Measurements from ENCODE around the gene SEL1L3. TPM values are rescaled to one million over a fixed set of nuclear protein-coding genes. Genes with fewer than 3 reads are reported as not detected.

The SEL1L3 gene
- total and polyA plus RNA-seq, 2 donors (not counting 3 experiments of a cell fraction or from before 2014, with no cell fraction given) = 53.4 to 122 TPM

- Histone ChIP-seq H2AFZ (ENCODE audit: low read depth, low read length) (no peak overlapping the region), H3K27me3 (ENCODE audit: control insufficient read depth in 2 of 2, insufficient read depth in 2 of 2, low read length in 2 of 2) (no peaks in the 10 kb centered on the region), H3K4me3 (replicated peaks in 1 of 3; ENCODE audit: insufficient read depth in 1 of 3, low read depth in 1 of 3, low read length in 3 of 3) (no peak overlapping the region), H3K9me3 (replicated peaks; ENCODE audit: control insufficient read depth, insufficient read depth, low read length) (no peaks in the 10 kb centered on the region), H3K79me2 (ENCODE audit: control insufficient read depth, insufficient read depth, low read length) (no peaks in the 10 kb centered on the region), H3K4me2 (ENCODE audit: insufficient read depth, low read length) (no peak overlapping the region), H4K20me1 (replicated peaks; ENCODE audit: control insufficient read depth, extremely low read depth, insufficient read depth, low read length) (no peaks in the 10 kb centered on the region), H3K36me3 (ENCODE audit: control insufficient read depth in 2 of 2, extremely low read depth in 1 of 2, insufficient read depth in 2 of 2, low read length in 2 of 2) (peaks cover 0 to 10% of the 10 kb centered on the region in 2 experiments), H3K9ac (replicated peaks; ENCODE audit: extremely low read depth, insufficient read depth, low read length) (no peak overlapping the region), H3K9me1 (replicated peaks; ENCODE audit: control insufficient read depth, extremely low read depth, insufficient read depth, low read length) (no peaks in the 10 kb centered on the region), H3K27ac (ENCODE audit: insufficient read depth, low read depth, low read length) (no peak overlapping the region), H3K4me1 (ENCODE audit: control insufficient read depth, extremely low read depth, insufficient read depth, low read length) (no peaks in the 10 kb centered on the region)
- no peak for FAIRE-seq
- dilution Hi-C loops (cut with MboI; ENCODE audit: extremely low pct_ligation_motif_present, low sequenced_read_pairs) (no loop called here), intact Hi-C loops (cut with micrococcal nuclease) (no loop called here)
- TF ChIP-seq, protein P1, sequence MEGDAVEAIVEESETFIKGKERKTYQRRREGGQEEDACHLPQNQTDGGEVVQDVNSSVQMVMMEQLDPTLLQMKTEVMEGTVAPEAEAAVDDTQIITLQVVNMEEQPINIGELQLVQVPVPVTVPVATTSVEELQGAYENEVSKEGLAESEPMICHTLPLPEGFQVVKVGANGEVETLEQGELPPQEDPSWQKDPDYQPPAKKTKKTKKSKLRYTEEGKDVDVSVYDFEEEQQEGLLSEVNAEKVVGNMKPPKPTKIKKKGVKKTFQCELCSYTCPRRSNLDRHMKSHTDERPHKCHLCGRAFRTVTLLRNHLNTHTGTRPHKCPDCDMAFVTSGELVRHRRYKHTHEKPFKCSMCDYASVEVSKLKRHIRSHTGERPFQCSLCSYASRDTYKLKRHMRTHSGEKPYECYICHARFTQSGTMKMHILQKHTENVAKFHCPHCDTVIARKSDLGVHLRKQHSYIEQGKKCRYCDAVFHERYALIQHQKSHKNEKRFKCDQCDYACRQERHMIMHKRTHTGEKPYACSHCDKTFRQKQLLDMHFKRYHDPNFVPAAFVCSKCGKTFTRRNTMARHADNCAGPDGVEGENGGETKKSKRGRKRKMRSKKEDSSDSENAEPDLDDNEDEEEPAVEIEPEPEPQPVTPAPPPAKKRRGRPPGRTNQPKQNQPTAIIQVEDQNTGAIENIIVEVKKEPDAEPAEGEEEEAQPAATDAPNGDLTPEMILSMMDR (IDR thresholded peaks at IDR 0.05; ENCODE audit: extremely low read depth in 1 of 2, insufficient read depth in 1 of 2, low read depth in 1 of 2, low read length in 2 of 2) = no peak
- TF ChIP-seq POLR2AphosphoS5 (IDR thresholded peaks at IDR 0.05; ENCODE audit: insufficient read depth, low read depth, low read length) = no peak
- no peak for TF ChIP-seq POLR2A (IDR thresholded peaks at IDR 0.05; ENCODE audit: low read depth, low read length)
- TF ChIP-seq, protein P2, sequence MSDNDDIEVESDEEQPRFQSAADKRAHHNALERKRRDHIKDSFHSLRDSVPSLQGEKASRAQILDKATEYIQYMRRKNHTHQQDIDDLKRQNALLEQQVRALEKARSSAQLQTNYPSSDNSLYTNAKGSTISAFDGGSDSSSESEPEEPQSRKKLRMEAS (IDR thresholded peaks at IDR 0.05; ENCODE audit: insufficient read depth, insufficient read length) = no peak
- no peak for TF ChIP-seq FOS (IDR thresholded peaks at IDR 0.05; ENCODE audit: borderline replicate concordance, insufficient read depth, low read length)
- no peak for TF ChIP-seq JUN (IDR thresholded peaks at IDR 0.05; ENCODE audit: borderline replicate concordance, insufficient read depth, insufficient read length, low read depth)
- TF ChIP-seq MYC (IDR thresholded peaks at IDR 0.05; ENCODE audit: low read depth, low read length) = no peak
- no peak for TF ChIP-seq EZH2 (IDR thresholded peaks at IDR 0.05; ENCODE audit: borderline replicate concordance, low read depth, low read length, severe bottlenecking)
- ChIA-PET CTCF (interaction anchor here (1.3 to 5.3 kb wide), 2 partner anchors 17 to 310 kb away, joined by 4 to 45 read pairs; no protein-coding TSS in a partner anchor), POLR2A (no interaction called here)
- no TSS peak for BruUV-seq (replicated peaks)
- DNase-seq (ENCODE audit: low read depth, low spot score) = no peak
Measured at GRCh38 chr4:25750874-25751273, 111.9 kb downstream of the SEL1L3 start.

Data from endothelial cell of umbilical vein (primary cell).